Embryonic facial prominence (tissue), 1 donor: Measurements from ENCODE around the gene DDHD1.

Experiments used
- DNase-seq: peaks from one replicate; pipeline ENCODE4 v3.0.0-alpha.2; 2016; ENCODE audit errors: extremely low spot score

The DDHD1 gene

GRCh38 chr14:52995998-52996397 lies 157.1 kb downstream of the DDHD1 start:
- no peak for DNase-seq

GRCh38 chr14:52992236-52992870 lies 160.8 kb downstream of the DDHD1 start:
- DNase-seq = no peak

- no peak for DNase-seq
Observed at GRCh38 chr14:52988139-52988538, 165.0 kb downstream of the DDHD1 start.

- no peak for DNase-seq
Observed at GRCh38 chr14:52987514-52987913, 165.6 kb downstream of the DDHD1 start.

- DNase-seq = no peak
Observed at GRCh38 chr14:52987042-52987441, 166.1 kb downstream of the DDHD1 start.
